HepG2 (cell line): ENCODE results near the gene ATP6V0D1. TPM values are rescaled to one million over a fixed set of nuclear protein-coding genes. Genes with fewer than 3 reads are reported as not detected.
A peak's percentile ranks its signal among the peaks of the same experiment; 100 is the strongest.

Experiments used
- AHR ChIP-seq: IDR thresholded peaks from 2 replicates; pipeline ENCODE4 v1.6.1; 2018; ENCODE audit warnings: missing genetic modification reagents, missing compliant biosample characterization
- ARNT2 ChIP-seq: sonication (generic); formaldehyde crosslinking; IDR thresholded peaks from 2 replicates; pipeline ENCODE4 v1.8.0; 2022; ENCODE audit warnings: mild to moderate bottlenecking, low read depth, missing genetic modification reagents, moderate library complexity
- BRD4 ChIP-seq: sonication (generic); formaldehyde crosslinking; IDR thresholded peaks from 2 replicates; pipeline ENCODE4 v1.4.0; 2020; ENCODE audit warnings: missing genetic modification reagents
- DBP ChIP-seq: sonication (generic); formaldehyde crosslinking; IDR thresholded peaks from 2 replicates; pipeline ENCODE4 v1.4.0; 2020; ENCODE audit warnings: missing genetic modification reagents; ENCODE audit errors: not compliant biosample characterization
- EED ChIP-seq: sonication (generic); formaldehyde crosslinking; IDR thresholded peaks from 2 replicates; pipeline ENCODE4 v1.5.0; 2020; ENCODE audit warnings: mild to moderate bottlenecking, missing genetic modification reagents
- GATAD1 ChIP-seq: IDR thresholded peaks from 2 replicates; pipeline ENCODE4 v1.6.1; 2016; ENCODE audit warnings: missing genetic modification reagents, missing compliant biosample characterization
- GATAD2A ChIP-seq: IDR thresholded peaks from 2 replicates; pipeline ENCODE4 v1.6.1; 2016
- GMEB2 ChIP-seq: IDR thresholded peaks from 2 replicates; pipeline ENCODE4 v1.6.1; 2016; ENCODE audit warnings: missing biosample characterization, missing genetic modification reagents, low read depth
- JUNB ChIP-seq: sonication (generic); formaldehyde crosslinking; IDR thresholded peaks from 2 replicates; pipeline ENCODE4 v1.8.0; 2022; ENCODE audit warnings: missing genetic modification reagents, mild to moderate bottlenecking, borderline replicate concordance
- KAT8 ChIP-seq: IDR thresholded peaks from 2 replicates; pipeline ENCODE4 v1.6.1; 2016; ENCODE audit warnings: missing genetic modification reagents, missing compliant biosample characterization
- LBX2 ChIP-seq: sonication (generic); formaldehyde crosslinking; IDR thresholded peaks from 2 replicates; pipeline ENCODE4 v1.5.0; 2020; ENCODE audit warnings: missing genetic modification reagents, mild to moderate bottlenecking, borderline replicate concordance
- MAFG ChIP-seq: sonication (generic); formaldehyde crosslinking; IDR thresholded peaks from 2 replicates; pipeline ENCODE4 v1.5.1; 2020; ENCODE audit warnings: mild to moderate bottlenecking, missing genetic modification reagents
- NBN ChIP-seq: fragments of 450-650 bp; conservative IDR thresholded peaks from 2 replicates; pipeline ENCODE4 v1.6.1; 2017
- NCOA5 ChIP-seq: sonication (generic); formaldehyde crosslinking; IDR thresholded peaks from 2 replicates; pipeline ENCODE4 v1.4.0; 2020; ENCODE audit warnings: missing genetic modification reagents
- RFXANK ChIP-seq: IDR thresholded peaks from 2 replicates; pipeline ENCODE4 v1.6.1; 2016
- SP2 ChIP-seq: sonication (generic); formaldehyde crosslinking; IDR thresholded peaks from 2 replicates; pipeline ENCODE4 v1.5.1; 2020; ENCODE audit warnings: mild to moderate bottlenecking, missing genetic modification reagents
- SP4 ChIP-seq: sonication (generic); formaldehyde crosslinking; IDR thresholded peaks from 2 replicates; pipeline ENCODE4 v1.8.1; 2023; ENCODE audit warnings: mild to moderate bottlenecking, missing genetic modification reagents
- ZBTB38 ChIP-seq: sonication (generic); formaldehyde crosslinking; IDR thresholded peaks from 2 replicates; pipeline ENCODE4 v1.5.1; 2020; ENCODE audit warnings: mild to moderate bottlenecking, missing genetic modification reagents
- ZFP36 ChIP-seq: fragments of 150-350 bp; IDR thresholded peaks from 2 replicates; pipeline ENCODE4 v1.6.1; 2018; ENCODE audit warnings: borderline replicate concordance, low read length, low read depth; ENCODE audit not compliant: partially characterized antibody
- ZNF143 ChIP-seq: sonication (generic); formaldehyde crosslinking; IDR thresholded peaks from 2 replicates; pipeline ENCODE4 v1.4.0; 2020; ENCODE audit warnings: missing genetic modification reagents
- ZNF276 ChIP-seq: sonication (generic); formaldehyde crosslinking; IDR thresholded peaks from 2 replicates; pipeline ENCODE4 v1.4.0; 2020; ENCODE audit warnings: mild to moderate bottlenecking, low read depth, missing genetic modification reagents
- ZNF280B ChIP-seq: sonication (generic); formaldehyde crosslinking; IDR thresholded peaks from 2 replicates; pipeline ENCODE4 v1.5.0; 2020; ENCODE audit warnings: missing genetic modification reagents, mild to moderate bottlenecking, borderline replicate concordance
- ZNF333 ChIP-seq: sonication (generic); formaldehyde crosslinking; IDR thresholded peaks from 2 replicates; pipeline ENCODE4 v1.4.0; 2020; ENCODE audit warnings: mild to moderate bottlenecking, missing genetic modification reagents, borderline replicate concordance
- ZNF501 ChIP-seq: sonication (generic); formaldehyde crosslinking; IDR thresholded peaks from 2 replicates; pipeline ENCODE4 v1.5.1; 2020; ENCODE audit warnings: mild to moderate bottlenecking, moderate library complexity, missing genetic modification reagents
- ZNF674 ChIP-seq: sonication (generic); formaldehyde crosslinking; IDR thresholded peaks from 2 replicates; pipeline ENCODE4 v1.5.0; 2020; ENCODE audit warnings: low read depth, mild to moderate bottlenecking, missing genetic modification reagents
- polyA plus RNA-seq, 8 experiments: library from polyadenylated mRNA; depleted of rRNA in 3 of 8; stranded (reverse) in 7 of 8; unstranded in 1 of 8; fragments of >200 nt; fragmentation: Illumina TruSeq in 4 of 8; extraction: Trizol in 4 of 8; gene quantifications; 2 replicates each; pipeline versions ENCODE4 v1.2.1 to v1.2.3, GENCODE V29; 2011 to 2016; ENCODE audit warnings: low read depth in 4 of 8, missing spikeins in 1 of 8, mixed read lengths in 1 of 8; ENCODE audit not compliant: insufficient read depth in 1 of 8
- total RNA-seq, 5 experiments: library from RNA; depleted of rRNA; stranded (reverse); fragments of >200 nt; fragmentation: Illumina TruSeq; extraction: Trizol; gene quantifications; 2 replicates each; pipeline ENCODE4 v1.2.3, GENCODE V29; 2016; ENCODE audit warnings: low read depth in 1 of 5

ATP6V0D1 gene
- total and polyA plus RNA-seq, 2 of the 13 experiments (the other 11 are each of a cell fraction or from before 2014, with no cell fraction given) = 51.1 to 61.3 TPM

- TF ChIP-seq NCOA5 (CRISPR knock-in tag) (no peak), ZFP36 (no peak), ARNT2 (CRISPR knock-in tag) (peak; percentile 79), ZNF333 (CRISPR knock-in tag) (peak; percentile 54; the same call in 1 of the 2 replicates), ZNF280B (CRISPR knock-in tag) (peak; percentile 47; the same call in 1 of the 2 replicates), AHR (peak; percentile 81), SP4 (no peak), ZNF674 (CRISPR knock-in tag) (no peak), DBP (CRISPR knock-in tag) (peak; percentile 84), ZNF143 (CRISPR knock-in tag) (no peak), KAT8 (CRISPR knock-in tag) (peak; percentile 42; the same call in 1 of the 2 replicates), NBN (no peak), ZNF501 (CRISPR knock-in tag) (peak; percentile 93), MAFG (CRISPR knock-in tag) (0 out of 2 replicates have a peak, but pooled peaks have one; percentile 41), GMEB2 (CRISPR knock-in tag) (no peak), SP2 (no peak), BRD4 (CRISPR knock-in tag) (peak; percentile 61; the same call in 1 of the 2 replicates), LBX2 (CRISPR knock-in tag) (peak; percentile 80; the same call in 1 of the 2 replicates), EED (CRISPR knock-in tag) (no peak), RFXANK (CRISPR knock-in tag) (no peak), JUNB (CRISPR knock-in tag) (no peak), ZNF276 (no peak), GATAD2A (CRISPR knock-in tag) (no peak), ZBTB38 (CRISPR knock-in tag) (0 out of 2 replicates have a peak, but pooled peaks have one; percentile 1), GATAD1 (CRISPR knock-in tag) (peak; percentile 60; the same call in 1 of the 2 replicates)
Measured at GRCh38 chr16:67415872-67416793, 64.8 kb downstream of the ATP6V0D1 start, which contains the start of gene ZDHHC1 (continued).
